Measurements from ENCODE around the gene TSPAN9. TPM values are rescaled to one million over a fixed set of nuclear protein-coding genes. Genes with fewer than 3 reads are reported as not detected.

The TSPAN9 gene
- total and polyA plus RNA-seq, 4 experiments from 2014 or later = 0.67 to 0.84 TPM; not detected in 2

DNA sequence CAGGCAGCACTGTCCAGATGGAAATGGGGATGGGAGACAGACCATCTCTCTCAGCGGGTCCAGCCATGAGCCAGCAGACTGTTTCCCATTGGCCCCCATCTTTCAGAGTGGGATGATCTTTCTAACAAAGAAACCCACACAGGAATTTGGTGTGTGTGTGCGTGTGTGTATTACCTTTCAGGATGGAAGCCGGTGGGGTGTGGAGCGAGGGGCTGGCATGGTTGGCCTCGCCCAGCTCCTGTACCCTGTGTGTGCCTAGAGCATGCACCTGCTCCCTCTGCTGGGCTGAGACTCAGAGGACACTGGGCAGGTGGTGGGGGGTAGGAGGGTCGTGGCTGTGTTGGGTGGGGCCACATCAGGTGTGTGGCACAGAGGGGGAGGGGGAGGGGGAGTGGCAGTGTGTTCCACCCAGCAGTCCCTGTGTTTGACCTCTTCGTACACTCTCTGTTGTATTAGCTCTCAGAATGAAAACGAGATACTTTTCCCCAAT, 33.0 kb upstream of the TSPAN9 start:
- no peaks in the 10 kb centered on the region for H3K9me3 Mint-ChIP-seq
- no peak overlapping the region for H3K27ac Mint-ChIP-seq
- H3K36me3 Mint-ChIP-seq = no peaks in the 10 kb centered on the region
- ChIA-PET CTCF (ENCODE audit: partially characterized antibody) (no interaction called here), POLR2A (ENCODE audit: partially characterized antibody) (no interaction called here)
- no peaks in the 10 kb centered on the region for H3K4me1 ChIP-seq (ENCODE audit: insufficient read depth, low read length)
- intact Hi-C loops (cut with micrococcal nuclease) = loop anchor here (10.0 kb wide), 1 partner anchor 199 kb away; no protein-coding TSS in a partner anchor
- peaks cover 28 to 35% of the 10 kb centered on the region in 2 donors for H3K27me3 Mint-ChIP-seq
- DNase-seq = no peak
- no peak overlapping the region for H3K4me3 ChIP-seq (ENCODE audit: low read length in 2 of 2)
- no peaks in the 10 kb centered on the region for H3K27me3 ChIP-seq (ENCODE audit: insufficient read depth, low read length)
- H3K9me3 ChIP-seq (ENCODE audit: control insufficient read depth in 1 of 2, low read length in 2 of 2) = no peaks in the 10 kb centered on the region
- H3K4me3 Mint-ChIP-seq = no peak overlapping the region
- no peak overlapping the region for H3K27ac ChIP-seq (ENCODE audit: low read depth, low read length)
- no peaks in the 10 kb centered on the region for H3K36me3 ChIP-seq (ENCODE audit: insufficient read depth, low read length)
- peaks cover 0 to 1% (median 0%) of the 10 kb centered on the region in 4 donors for H3K4me1 Mint-ChIP-seq

DNA sequence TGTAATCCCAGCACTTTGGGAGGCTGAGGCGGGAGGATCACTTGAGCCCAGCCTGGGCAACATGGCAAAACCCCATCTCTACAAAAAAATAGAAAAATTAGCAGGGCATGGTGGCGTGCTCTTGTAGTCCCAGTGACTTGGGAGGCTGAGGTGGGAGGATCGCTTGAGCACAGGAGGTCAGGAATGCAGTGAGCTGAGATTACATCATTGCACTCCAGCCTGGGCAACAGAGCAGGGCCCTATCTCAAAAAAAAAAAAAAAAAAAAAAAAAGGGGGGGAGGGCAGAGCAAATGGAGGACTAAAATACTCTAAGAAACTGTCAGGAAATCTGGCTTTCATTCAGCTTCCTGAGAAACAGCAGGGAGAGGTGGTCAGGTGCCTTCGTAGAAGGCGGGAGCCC, 31.7 kb upstream of the TSPAN9 start:
- Histone ChIP-seq H3K4me1 (ENCODE audit: insufficient read depth, low read length) (no peaks in the 10 kb centered on the region), H3K36me3 (ENCODE audit: insufficient read depth, low read length) (no peaks in the 10 kb centered on the region), H3K27me3 (ENCODE audit: insufficient read depth, low read length) (no peaks in the 10 kb centered on the region), H3K27ac (ENCODE audit: low read depth, low read length) (no peak overlapping the region), H3K9me3 (ENCODE audit: control insufficient read depth in 1 of 2, low read length in 2 of 2) (no peaks in the 10 kb centered on the region), H3K4me3 (ENCODE audit: low read length in 2 of 2) (no peak overlapping the region)
- Mint-ChIP-seq H3K27ac (no peak overlapping the region), H3K4me3 (no peak overlapping the region), H3K9me3 (no peaks in the 10 kb centered on the region), H3K4me1 (peaks cover 0 to 1% (median 0%) of the 10 kb centered on the region in 4 donors), H3K27me3 (peaks cover 30 to 38% of the 10 kb centered on the region in 2 donors), H3K36me3 (no peaks in the 10 kb centered on the region)
- no peak for DNase-seq
- intact Hi-C loops (cut with micrococcal nuclease) = loop anchor here (10.0 kb wide), 1 partner anchor 201 kb away; no protein-coding TSS in a partner anchor
- POLR2A ChIA-PET (ENCODE audit: partially characterized antibody) = no interaction called here
- CTCF ChIA-PET (ENCODE audit: partially characterized antibody) = no interaction called here

DNA sequence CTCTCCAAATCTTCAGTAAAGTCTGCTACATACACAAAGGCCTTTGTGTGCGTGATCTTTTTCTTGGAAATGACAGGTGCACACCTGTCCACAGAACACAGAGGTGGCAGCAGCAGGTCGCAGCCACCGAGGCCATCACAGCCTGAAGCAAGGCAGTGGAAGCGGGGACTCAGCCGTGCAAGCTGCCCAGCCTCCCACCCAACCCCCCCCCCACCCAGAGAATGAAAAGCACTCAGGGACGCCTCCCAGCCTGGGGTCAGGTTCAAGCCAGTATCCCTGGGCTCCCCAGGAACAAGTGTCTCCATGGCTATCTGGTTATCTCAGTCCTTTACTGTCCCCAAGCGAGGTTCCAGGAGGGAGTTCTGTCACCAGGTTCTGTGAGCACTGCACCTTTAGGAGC, 31.2 kb upstream of the TSPAN9 start:
- H3K27ac Mint-ChIP-seq = no peak overlapping the region
- peaks cover 30 to 38% of the 10 kb centered on the region in 2 donors for H3K27me3 Mint-ChIP-seq
- intact Hi-C loops (cut with micrococcal nuclease) = loop anchor here (10.0 kb wide), 1 partner anchor 201 kb away; no protein-coding TSS in a partner anchor
- no peaks in the 10 kb centered on the region for H3K4me1 ChIP-seq (ENCODE audit: insufficient read depth, low read length)
- H3K4me3 Mint-ChIP-seq = no peak overlapping the region
- H3K9me3 ChIP-seq (ENCODE audit: control insufficient read depth in 1 of 2, low read length in 2 of 2) = no peaks in the 10 kb centered on the region
- peaks cover 0 to 1% (median 0%) of the 10 kb centered on the region in 4 donors for H3K4me1 Mint-ChIP-seq
- no peak for DNase-seq
- no peaks in the 10 kb centered on the region for H3K27me3 ChIP-seq (ENCODE audit: insufficient read depth, low read length)
- H3K36me3 ChIP-seq (ENCODE audit: insufficient read depth, low read length) = no peaks in the 10 kb centered on the region
- H3K9me3 Mint-ChIP-seq = no peaks in the 10 kb centered on the region
- H3K27ac ChIP-seq (ENCODE audit: low read depth, low read length) = no peak overlapping the region
- ChIA-PET POLR2A (ENCODE audit: partially characterized antibody) (no interaction called here), CTCF (ENCODE audit: partially characterized antibody) (no interaction called here)
- H3K36me3 Mint-ChIP-seq = no peaks in the 10 kb centered on the region
- H3K4me3 ChIP-seq (ENCODE audit: low read length in 2 of 2) = no peak overlapping the region

DNA sequence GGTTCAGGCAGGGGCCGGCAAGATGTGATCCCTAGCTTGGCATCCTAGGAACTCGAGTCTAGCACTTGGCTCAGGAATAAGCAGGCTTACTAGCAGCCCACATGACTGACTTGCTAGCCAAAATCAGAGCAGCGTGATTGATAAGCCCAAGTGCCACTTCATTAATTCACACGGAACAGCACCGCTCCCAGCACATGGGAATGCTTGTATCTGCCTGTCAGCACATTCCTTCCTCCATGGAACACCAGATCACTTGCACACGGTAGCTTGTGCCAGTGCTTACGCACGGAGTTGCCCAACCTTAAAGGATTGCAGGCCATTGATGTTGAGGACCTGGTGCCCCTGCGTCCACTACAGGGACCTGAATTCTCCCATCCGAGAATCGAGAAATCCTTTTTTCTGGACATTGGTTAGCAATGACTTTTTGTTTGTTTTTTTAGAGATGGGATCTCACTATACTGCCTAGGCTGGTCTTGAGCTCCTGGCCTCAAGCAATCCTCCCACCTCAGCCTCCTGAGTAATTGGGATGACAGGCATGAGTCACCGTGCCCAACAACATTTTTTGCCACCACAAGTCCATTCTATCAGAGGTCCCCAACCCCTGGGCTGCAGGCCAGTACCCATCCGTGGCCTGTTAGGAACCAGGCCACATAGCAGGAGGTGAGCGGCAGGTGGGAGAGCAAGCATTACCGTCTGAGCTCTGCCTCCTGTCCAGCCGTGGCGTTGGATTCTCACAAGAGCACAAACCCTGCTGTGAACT, 30.6 kb upstream of the TSPAN9 start:
- peaks cover 31 to 39% of the 10 kb centered on the region in 2 donors for H3K27me3 Mint-ChIP-seq
- Histone ChIP-seq H3K4me3 (ENCODE audit: low read length in 2 of 2) (no peak overlapping the region), H3K9me3 (ENCODE audit: control insufficient read depth in 1 of 2, low read length in 2 of 2) (no peaks in the 10 kb centered on the region), H3K4me1 (ENCODE audit: insufficient read depth, low read length) (no peaks in the 10 kb centered on the region), H3K27ac (ENCODE audit: low read depth, low read length) (no peak overlapping the region), H3K27me3 (ENCODE audit: insufficient read depth, low read length) (no peaks in the 10 kb centered on the region), H3K36me3 (ENCODE audit: insufficient read depth, low read length) (no peaks in the 10 kb centered on the region)
- peaks cover 0 to under 1% (median 0%) of the 10 kb centered on the region in 4 donors for H3K4me1 Mint-ChIP-seq
- intact Hi-C loops (cut with micrococcal nuclease) = loop anchor here (10.0 kb wide), 1 partner anchor 202 kb away; no protein-coding TSS in a partner anchor
- no peak overlapping the region for H3K4me3 Mint-ChIP-seq
- no peaks in the 10 kb centered on the region for H3K9me3 Mint-ChIP-seq
- ChIA-PET POLR2A (ENCODE audit: partially characterized antibody) (no interaction called here), CTCF (ENCODE audit: partially characterized antibody) (no interaction called here)
- H3K36me3 Mint-ChIP-seq = no peaks in the 10 kb centered on the region
- DNase-seq = no peak
- no peak overlapping the region for H3K27ac Mint-ChIP-seq

DNA sequence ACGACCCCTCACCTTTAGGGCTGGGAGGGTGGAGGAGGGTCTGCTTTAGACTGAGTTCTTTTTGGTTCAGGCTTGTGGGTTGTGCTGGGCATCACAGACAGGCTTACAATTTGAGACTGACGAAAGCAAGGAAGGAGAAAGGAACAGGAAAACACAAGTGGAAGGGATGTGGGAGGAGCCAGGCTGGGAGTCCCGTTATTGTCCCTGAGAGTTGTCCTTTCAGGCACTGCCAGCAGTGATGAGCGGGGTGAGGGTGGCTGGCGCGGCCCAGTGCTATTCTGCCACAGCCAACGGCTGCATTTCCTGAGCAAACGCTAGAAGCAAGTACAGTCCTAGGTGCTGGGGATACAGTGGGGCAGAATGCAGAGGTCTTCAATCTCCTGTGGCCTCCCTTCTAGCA, 29.2 kb upstream of the TSPAN9 start:
- no peaks in the 10 kb centered on the region for H3K4me1 ChIP-seq (ENCODE audit: insufficient read depth, low read length)
- no peaks in the 10 kb centered on the region for H3K36me3 ChIP-seq (ENCODE audit: insufficient read depth, low read length)
- no peaks in the 10 kb centered on the region for H3K9me3 ChIP-seq (ENCODE audit: control insufficient read depth in 1 of 2, low read length in 2 of 2)
- POLR2A ChIA-PET (ENCODE audit: partially characterized antibody) = no interaction called here
- no peak overlapping the region for H3K27ac Mint-ChIP-seq
- H3K27me3 ChIP-seq (ENCODE audit: insufficient read depth, low read length) = no peaks in the 10 kb centered on the region
- H3K27me3 Mint-ChIP-seq = peaks cover 23 to 32% of the 10 kb centered on the region in 2 donors
- no peaks in the 10 kb centered on the region for H3K4me1 Mint-ChIP-seq
- H3K4me3 ChIP-seq (ENCODE audit: low read length in 2 of 2) = no peak overlapping the region
- intact Hi-C loops (cut with micrococcal nuclease) = loop anchor here (10.0 kb wide), 1 partner anchor 203 kb away; no protein-coding TSS in a partner anchor
- no peak overlapping the region for H3K4me3 Mint-ChIP-seq
- no peaks in the 10 kb centered on the region for H3K36me3 Mint-ChIP-seq
- H3K27ac ChIP-seq (ENCODE audit: low read depth, low read length) = no peak overlapping the region
- no peak for DNase-seq
- no peaks in the 10 kb centered on the region for H3K9me3 Mint-ChIP-seq
- CTCF ChIA-PET (ENCODE audit: partially characterized antibody) = no interaction called here

DNA sequence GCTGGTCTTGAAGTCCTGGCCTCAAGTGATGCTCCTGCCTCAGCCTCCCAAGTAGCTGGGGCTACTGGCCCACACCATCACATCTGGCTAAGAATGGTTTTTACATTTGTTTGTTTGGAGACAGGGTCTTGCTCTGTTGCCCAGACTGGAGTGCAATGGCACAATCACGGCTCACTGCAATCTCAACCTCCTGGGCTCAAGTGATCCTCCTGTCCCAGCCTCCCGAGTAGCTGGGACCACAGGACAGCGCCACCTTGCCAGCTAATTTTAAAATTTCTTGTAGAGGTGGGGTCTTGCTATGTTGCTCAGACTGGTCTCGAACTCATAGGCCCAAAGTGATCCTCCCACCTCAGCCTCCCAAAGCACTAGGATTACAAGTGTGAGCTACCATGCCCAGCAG, 28.6 kb upstream of the TSPAN9 start:
- Histone ChIP-seq H3K9me3 (ENCODE audit: control insufficient read depth in 1 of 2, low read length in 2 of 2) (no peaks in the 10 kb centered on the region), H3K36me3 (ENCODE audit: insufficient read depth, low read length) (no peaks in the 10 kb centered on the region), H3K4me3 (ENCODE audit: low read length in 2 of 2) (no peak overlapping the region), H3K4me1 (ENCODE audit: insufficient read depth, low read length) (no peaks in the 10 kb centered on the region), H3K27me3 (ENCODE audit: insufficient read depth, low read length) (no peaks in the 10 kb centered on the region), H3K27ac (ENCODE audit: low read depth, low read length) (no peak overlapping the region)
- Mint-ChIP-seq H3K4me1 (no peaks in the 10 kb centered on the region), H3K27me3 (peaks cover 17 to 26% of the 10 kb centered on the region in 2 donors), H3K9me3 (no peaks in the 10 kb centered on the region), H3K27ac (no peak overlapping the region), H3K4me3 (no peak overlapping the region), H3K36me3 (no peaks in the 10 kb centered on the region)
- no peak for DNase-seq
- CTCF ChIA-PET (ENCODE audit: partially characterized antibody) = no interaction called here
- intact Hi-C loops (cut with micrococcal nuclease) = loop anchor here (10.0 kb wide), 1 partner anchor 204 kb away; no protein-coding TSS in a partner anchor
- POLR2A ChIA-PET (ENCODE audit: partially characterized antibody) = no interaction called here

DNA sequence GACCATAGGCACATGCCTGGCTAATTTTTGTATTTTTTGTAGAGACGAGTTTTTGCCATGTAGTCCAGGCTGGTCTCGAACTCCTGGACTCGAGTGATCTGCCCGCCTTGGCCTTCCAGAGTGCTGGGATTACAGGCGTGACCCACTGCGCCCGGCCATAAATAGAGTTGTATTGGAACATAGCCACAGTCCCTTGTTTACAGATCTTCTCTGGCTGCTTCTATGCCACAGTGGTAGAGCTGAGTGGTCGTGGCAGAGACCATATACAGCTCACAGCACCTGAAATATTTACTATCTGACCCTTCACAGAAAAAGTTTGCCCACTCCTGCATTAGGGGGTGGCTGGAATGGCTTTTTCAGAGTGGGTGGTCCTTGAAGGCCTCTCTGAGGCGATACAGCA, 28.0 kb upstream of the TSPAN9 start:
- no peaks in the 10 kb centered on the region for H3K4me1 ChIP-seq (ENCODE audit: insufficient read depth, low read length)
- H3K36me3 ChIP-seq (ENCODE audit: insufficient read depth, low read length) = no peaks in the 10 kb centered on the region
- DNase-seq = no peak
- H3K9me3 Mint-ChIP-seq = no peaks in the 10 kb centered on the region
- ChIA-PET CTCF (ENCODE audit: partially characterized antibody) (no interaction called here), POLR2A (ENCODE audit: partially characterized antibody) (no interaction called here)
- H3K27me3 Mint-ChIP-seq = peaks cover 13 to 19% of the 10 kb centered on the region in 2 donors
- H3K36me3 Mint-ChIP-seq = no peaks in the 10 kb centered on the region
- intact Hi-C loops (cut with micrococcal nuclease) = loop anchor here (10.0 kb wide), 1 partner anchor 204 kb away; no protein-coding TSS in a partner anchor
- no peak overlapping the region for H3K27ac ChIP-seq (ENCODE audit: low read depth, low read length)
- H3K27ac Mint-ChIP-seq = no peak overlapping the region
- H3K4me1 Mint-ChIP-seq = no peaks in the 10 kb centered on the region
- H3K27me3 ChIP-seq (ENCODE audit: insufficient read depth, low read length) = no peaks in the 10 kb centered on the region
- no peak overlapping the region for H3K4me3 ChIP-seq (ENCODE audit: low read length in 2 of 2)
- H3K4me3 Mint-ChIP-seq = no peak overlapping the region
- H3K9me3 ChIP-seq (ENCODE audit: control insufficient read depth in 1 of 2, low read length in 2 of 2) = no peaks in the 10 kb centered on the region
